Activated T-cell treated with anti-CD3 and anti-CD28 coated beads, Interleukin-2, amount 50 U/mL, for 24 hours (primary cell): ENCODE data around the gene IPP.
"Not testable (repeated sequence)": the region's sequence is repeated elsewhere in the genome, so short reads cannot be mapped to it uniquely, and the experiment has no call there.

Source experiments
- DNase-seq: peaks from one replicate; pipeline ENCODE4 v3.0.0-alpha.2; 2020
- H3K27ac Mint-ChIP-seq: 2 replicates; pipeline ENCODE4 v1.8.0; 2020; ENCODE audit warnings: mild to moderate bottlenecking, mixed read lengths
- H3K27me3 Mint-ChIP-seq: 2 replicates; pipeline ENCODE4 v1.8.0; 2020; ENCODE audit warnings: mixed read lengths
- H3K36me3 Mint-ChIP-seq: 2 replicates; pipeline ENCODE4 v1.8.0; 2020; ENCODE audit warnings: low read depth, mixed read lengths
- H3K4me1 Mint-ChIP-seq: 2 replicates; pipeline ENCODE4 v1.8.0; 2020; ENCODE audit warnings: low read depth, mixed read lengths
- H3K4me3 Mint-ChIP-seq: 2 replicates; pipeline ENCODE4 v1.8.0; 2020; ENCODE audit warnings: mild to moderate bottlenecking, moderate library complexity, mixed read lengths
- H3K9me3 Mint-ChIP-seq: 2 replicates; pipeline ENCODE4 v1.8.0; 2020; ENCODE audit warnings: mixed read lengths

IPP gene

GRCh38 chr1:45721207-45721606 is 29.2 kb downstream of the IPP start:
- DNase-seq, result no peak
- Mint-ChIP-seq H3K27me3 (no peaks in the 10 kb centered on the region), H3K4me3 (no peak overlapping the region), H3K27ac (no peak overlapping the region), H3K4me1 (no peaks in the 10 kb centered on the region), H3K9me3 (no peaks in the 10 kb centered on the region), H3K36me3 (peaks cover 15% of the 10 kb centered on the region)

- no peaks in the 10 kb centered on the region for H3K9me3 Mint-ChIP-seq
- no peak for DNase-seq
- peaks cover 31% of the 10 kb centered on the region for H3K36me3 Mint-ChIP-seq
- no peak overlapping the region for H3K27ac Mint-ChIP-seq
- no peak overlapping the region for H3K4me3 Mint-ChIP-seq
- H3K27me3 Mint-ChIP-seq, result no peaks in the 10 kb centered on the region
- H3K4me1 Mint-ChIP-seq, result no peaks in the 10 kb centered on the region
Measured at GRCh38 chr1:45718289-45718688, 32.2 kb downstream of the IPP start.

DNA sequence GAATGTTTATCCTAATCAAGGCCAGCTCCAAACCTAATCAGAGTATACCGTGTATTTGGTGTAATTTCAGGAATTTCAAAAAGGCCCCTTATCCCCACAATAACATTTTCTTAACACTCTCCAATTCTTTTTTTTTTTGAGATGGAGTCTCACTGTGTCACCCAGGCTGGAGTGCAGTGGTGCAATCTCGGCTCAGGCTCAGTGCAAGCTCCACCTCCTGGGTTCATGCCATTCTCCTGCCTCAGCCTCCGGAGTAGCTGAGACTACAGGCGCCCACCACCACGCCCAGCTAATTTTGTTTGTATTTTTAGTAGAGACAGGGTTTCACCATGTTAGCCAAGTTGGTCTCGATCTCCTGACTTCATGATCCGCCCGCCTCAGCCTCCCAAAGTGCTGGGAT is 33.1 kb downstream of the IPP start:
- DNase-seq, H3K4me1 Mint-ChIP-seq, H3K27ac Mint-ChIP-seq, H3K27me3 Mint-ChIP-seq, H3K4me3 Mint-ChIP-seq, H3K9me3 Mint-ChIP-seq: not testable (repeated sequence)
- H3K36me3 Mint-ChIP-seq, result peaks cover 35% of the 10 kb centered on the region

DNA sequence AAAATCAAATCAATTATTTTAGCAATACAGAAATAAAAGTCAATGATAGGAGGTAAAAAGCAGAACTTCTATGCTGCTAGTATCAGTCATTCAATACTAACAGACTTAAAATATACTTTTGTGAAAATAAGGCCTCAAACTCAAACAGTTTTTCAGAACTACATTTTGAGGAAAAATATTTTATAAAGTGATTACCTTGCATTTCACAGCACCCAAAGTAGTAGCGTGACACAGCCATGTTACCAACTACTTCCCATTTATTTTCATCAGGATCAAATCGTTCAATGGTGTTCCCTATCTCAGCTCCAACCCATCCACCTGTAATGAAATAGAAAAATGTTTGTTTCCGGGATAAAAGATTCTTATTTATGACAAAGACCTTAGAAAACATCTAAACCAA is 33.8 kb downstream of the IPP start:
- no peaks in the 10 kb centered on the region for H3K9me3 Mint-ChIP-seq

GRCh38 chr1:45713711-45714110 is 36.7 kb downstream of the IPP start:
- Mint-ChIP-seq H3K9me3 (no peaks in the 10 kb centered on the region), H3K4me1 (no peaks in the 10 kb centered on the region), H3K27me3 (no peaks in the 10 kb centered on the region), H3K4me3 (no peak overlapping the region), H3K36me3 (peaks cover 51% of the 10 kb centered on the region), H3K27ac (no peak overlapping the region)
- DNase-seq, result no peak

More for the DNA sequence above, 33.8 kb downstream of the IPP start:
- Mint-ChIP-seq H3K27ac (no peak overlapping the region), H3K27me3 (no peaks in the 10 kb centered on the region), H3K36me3 (peaks cover 40% of the 10 kb centered on the region), H3K4me3 (no peak overlapping the region), H3K4me1 (no peaks in the 10 kb centered on the region)
- no peak for DNase-seq

GRCh38 chr1:45704637-45705036 is 45.8 kb downstream of the IPP start:
- H3K4me1 Mint-ChIP-seq, result no peaks in the 10 kb centered on the region
- H3K36me3 Mint-ChIP-seq, result peaks cover 43% of the 10 kb centered on the region
- no peaks in the 10 kb centered on the region for H3K27me3 Mint-ChIP-seq
- DNase-seq, result no peak
- H3K9me3 Mint-ChIP-seq, result peaks cover 3% of the 10 kb centered on the region
- H3K4me3 Mint-ChIP-seq, result no peak overlapping the region
- no peak overlapping the region for H3K27ac Mint-ChIP-seq

GRCh38 chr1:45694823-45695222 is 55.6 kb downstream of the IPP start:
- H3K4me3 Mint-ChIP-seq, result no peak overlapping the region
- no peak for DNase-seq
- peaks cover 19% of the 10 kb centered on the region for H3K4me1 Mint-ChIP-seq
- H3K9me3 Mint-ChIP-seq, result no peaks in the 10 kb centered on the region
- H3K36me3 Mint-ChIP-seq, result peaks cover 80% of the 10 kb centered on the region
- no peaks in the 10 kb centered on the region for H3K27me3 Mint-ChIP-seq
- H3K27ac Mint-ChIP-seq, result peak overlapping the region; percentile 73

DNA sequence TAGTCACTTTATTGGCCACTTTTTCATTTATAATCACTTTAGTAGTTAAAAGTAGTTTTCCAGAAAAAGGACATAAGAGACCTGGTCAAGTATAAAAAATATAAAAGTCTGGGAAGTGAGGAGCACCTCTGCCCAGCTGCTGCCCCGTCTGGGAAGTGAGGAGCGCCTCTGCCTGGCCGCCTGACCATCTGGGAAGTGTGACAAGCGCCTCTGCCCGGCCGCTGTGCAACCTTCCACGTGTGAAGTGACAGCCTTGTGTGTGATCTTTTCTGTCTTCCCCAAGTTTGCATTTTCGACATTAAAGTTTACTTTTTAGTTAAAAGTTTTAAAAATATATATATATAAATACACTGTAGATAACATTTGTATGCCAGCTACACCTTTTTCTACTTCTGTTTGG is 56.6 kb downstream of the IPP start:
- not testable (repeated sequence) for DNase-seq, H3K9me3 Mint-ChIP-seq, H3K4me3 Mint-ChIP-seq, H3K27ac Mint-ChIP-seq, H3K27me3 Mint-ChIP-seq
- H3K4me1 Mint-ChIP-seq, result peaks cover 26% of the 10 kb centered on the region
- peaks cover 86% of the 10 kb centered on the region for H3K36me3 Mint-ChIP-seq

GRCh38 chr1:45687754-45688740 is 62.4 kb downstream of the IPP start, which contains the start of gene TMEM69:
Gene TMEM69, plus strand, starts transcription at chr1:45688181. Its CDS starts 2,888 bp downstream, at chr1:45691069.
- DNase-seq, result peak; percentile 86
- H3K9me3 Mint-ChIP-seq, result no peaks in the 10 kb centered on the region
- H3K4me3 Mint-ChIP-seq, result peak within 1 kb of the TSS; percentile 99
- peak within 1 kb of the TSS; percentile 98 for H3K27ac Mint-ChIP-seq
- peaks cover 45% of the 10 kb centered on the region for H3K4me1 Mint-ChIP-seq
- peaks cover 78% of the 10 kb centered on the region for H3K36me3 Mint-ChIP-seq
- no peaks in the 10 kb centered on the region for H3K27me3 Mint-ChIP-seq

- H3K4me1 Mint-ChIP-seq, result peaks cover 51% of the 10 kb centered on the region
Measured at GRCh38 chr1:45687014-45687753, 63.3 kb downstream of the IPP start.

GRCh38 chr1:45686288-45687013 is 64.0 kb downstream of the IPP start, which contains the start of gene GPBP1L1:
Gene GPBP1L1, minus strand, starts transcription at chr1:45686533. Its CDS starts 27,446 bp downstream, at chr1:45659087.
- peaks cover 57% of the 10 kb centered on the region for H3K4me1 Mint-ChIP-seq
- DNase-seq, result peak; percentile 99
- no peaks in the 10 kb centered on the region for H3K9me3 Mint-ChIP-seq
- H3K27me3 Mint-ChIP-seq, result no peaks in the 10 kb centered on the region
- H3K27ac Mint-ChIP-seq, result peak within 1 kb of the TSS; percentile 98
- H3K36me3 Mint-ChIP-seq, result peaks cover 74% of the 10 kb centered on the region
- peak within 1 kb of the TSS; percentile 99 for H3K4me3 Mint-ChIP-seq

More at GRCh38 chr1:45687014-45687753, 63.3 kb downstream of the IPP start:
- Mint-ChIP-seq H3K27me3 (no peaks in the 10 kb centered on the region), H3K4me3 (peak overlapping the region; percentile 99), H3K36me3 (peaks cover 77% of the 10 kb centered on the region), H3K27ac (peak overlapping the region; percentile 98), H3K9me3 (no peaks in the 10 kb centered on the region)
- DNase-seq, result peak; percentile 96

DNA sequence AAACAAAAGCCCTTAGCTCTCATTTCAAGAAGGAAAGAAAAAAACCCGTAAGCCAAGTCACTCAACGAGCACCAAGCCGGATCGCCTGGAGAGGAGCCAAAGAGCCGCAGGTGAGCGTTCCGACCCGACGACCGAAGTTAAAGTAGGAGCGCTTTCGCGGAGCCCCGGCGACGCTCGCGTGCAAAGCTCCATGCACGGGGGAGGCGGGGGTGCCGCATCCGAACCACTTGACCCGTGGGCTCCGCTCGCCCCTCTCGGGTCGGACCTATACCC is 64.5 kb downstream of the IPP start:
- peaks cover 58% of the 10 kb centered on the region for H3K4me1 Mint-ChIP-seq
- DNase-seq, result no peak

DNA sequence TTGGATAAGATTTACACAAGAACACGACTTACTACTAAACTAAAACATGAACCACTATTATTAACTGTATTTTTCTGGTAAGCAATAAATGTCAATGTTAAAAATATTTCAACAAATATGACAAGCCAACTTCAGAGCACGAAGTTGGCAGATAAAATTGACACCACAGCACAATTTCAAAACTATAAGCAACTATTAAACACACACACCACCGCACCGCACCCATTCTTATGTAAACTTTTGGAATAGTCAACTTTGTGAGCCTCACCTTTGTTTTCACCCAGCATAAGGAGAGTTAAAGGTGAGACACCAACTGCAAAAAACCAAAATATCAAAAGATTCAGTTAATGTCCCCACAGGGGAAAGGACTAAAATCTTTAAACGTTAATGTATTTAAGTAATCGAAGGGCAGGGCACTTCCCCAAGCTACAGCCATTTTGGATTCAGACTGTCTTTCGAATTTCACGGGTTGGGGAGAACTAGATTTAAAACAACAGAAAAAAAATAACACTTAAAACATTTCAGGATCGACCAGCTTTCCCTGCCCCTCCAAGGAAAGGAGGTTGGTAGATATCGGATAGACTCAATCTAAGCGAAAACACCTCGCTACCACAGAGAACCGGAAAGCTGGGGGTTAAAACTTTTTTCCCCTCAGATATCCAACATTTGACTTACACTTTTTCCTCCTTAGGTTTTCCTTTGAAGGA is 65.0 kb downstream of the IPP start:
- Mint-ChIP-seq H3K27ac (peak overlapping the region; percentile 98), H3K36me3 (peaks cover 74% of the 10 kb centered on the region), H3K4me1 (peaks cover 59% of the 10 kb centered on the region), H3K27me3 (no peaks in the 10 kb centered on the region), H3K4me3 (peak overlapping the region; percentile 99), H3K9me3 (no peaks in the 10 kb centered on the region)
- DNase-seq, result no peak

More for the DNA sequence above, 64.5 kb downstream of the IPP start:
- H3K27me3 Mint-ChIP-seq, result no peaks in the 10 kb centered on the region
- H3K9me3 Mint-ChIP-seq, result no peaks in the 10 kb centered on the region
- peaks cover 74% of the 10 kb centered on the region for H3K36me3 Mint-ChIP-seq
- peak overlapping the region; percentile 99 for H3K4me3 Mint-ChIP-seq
- peak overlapping the region; percentile 98 for H3K27ac Mint-ChIP-seq

- no peak for DNase-seq
- peak overlapping the region; percentile 99 for H3K4me3 Mint-ChIP-seq
- H3K4me1 Mint-ChIP-seq, result peaks cover 60% of the 10 kb centered on the region
- no peaks in the 10 kb centered on the region for H3K9me3 Mint-ChIP-seq
- H3K27me3 Mint-ChIP-seq, result no peaks in the 10 kb centered on the region
- H3K27ac Mint-ChIP-seq, result peak overlapping the region; percentile 37
- H3K36me3 Mint-ChIP-seq, result peaks cover 68% of the 10 kb centered on the region
Measured at GRCh38 chr1:45684402-45684801, 66.1 kb downstream of the IPP start.
